GM12878 (cell line): ENCODE measurements around the gene ECEL1.

Source experiments
- BCLAF1 ChIP-seq: fragments of 450-650 bp; IDR thresholded peaks from 2 replicates; pipeline ENCODE4 v1.6.1; 2017; ENCODE audit warnings: antibody characterized with exemption, mild to moderate bottlenecking, moderate library complexity
- CHD1 ChIP-seq: IDR thresholded peaks from 2 replicates; pipeline ENCODE4 v1.6.1; 2012; ENCODE audit warnings: low read depth, low read length, improper control_type of control experiment
- CTCF ChIP-seq, 3 experiments: IDR thresholded peaks in 2 of 3; conservative IDR thresholded peaks in 1 of 3; 2 replicates each; pipeline ENCODE4 v1.5.1; 2011; ENCODE audit warnings: low read depth in 3 of 3, low read length in 3 of 3, mild to moderate bottlenecking in 3 of 3, control low read depth in 2 of 3, moderate library complexity in 2 of 3, inconsistent platforms in 1 of 3, mixed read lengths in 1 of 3; ENCODE audit not compliant: control insufficient read depth in 2 of 3, insufficient read depth in 1 of 3; ENCODE audit errors: extremely low read depth in 1 of 3
- EP300 ChIP-seq, 2 experiments: fragments of 150-350 bp in 1 of 2; IDR thresholded peaks; 2 replicates each; pipeline ENCODE4 v1.6.1; 2011 to 2012; ENCODE audit warnings: low read depth in 2 of 2, low read length in 2 of 2, borderline replicate concordance in 1 of 2, improper control_type of control experiment in 1 of 2, inconsistent platforms in 1 of 2; ENCODE audit not compliant: control insufficient read depth in 1 of 2
- ESRRA ChIP-seq: IDR thresholded peaks from 2 replicates; pipeline ENCODE4 v1.6.1; 2012; ENCODE audit warnings: mild to moderate bottlenecking, low read length, improper control_type of control experiment
- POLR2A ChIP-seq: IDR thresholded peaks from 2 replicates; pipeline ENCODE4 v1.6.1; 2011; ENCODE audit warnings: low read depth, mild to moderate bottlenecking, low read length
- POLR2AphosphoS2 ChIP-seq: IDR thresholded peaks from 2 replicates; pipeline ENCODE4 v1.6.1; 2011; ENCODE audit warnings: low read depth, mild to moderate bottlenecking, low read length, improper control_type of control experiment, moderate library complexity
- RAD21 ChIP-seq: IDR thresholded peaks from 2 replicates; pipeline ENCODE4 v1.6.1; 2011; ENCODE audit warnings: mild to moderate bottlenecking, low read depth, low read length, moderate library complexity; ENCODE audit not compliant: insufficient read depth
- REST ChIP-seq: IDR thresholded peaks from 2 replicates; pipeline ENCODE4 v1.6.1; 2012; ENCODE audit warnings: mild to moderate bottlenecking, low read depth, low read length
- TBL1XR1 ChIP-seq: IDR thresholded peaks from 2 replicates; pipeline ENCODE4 v1.6.1; 2012; ENCODE audit warnings: low read depth, low read length, improper control_type of control experiment
- ZZZ3 ChIP-seq: IDR thresholded peaks from 2 replicates; pipeline ENCODE4 v1.6.1; 2011; ENCODE audit warnings: low read depth; ENCODE audit not compliant: control insufficient read depth, insufficient read length

- TF ChIP-seq RAD21 = no peak
- TF ChIP-seq CTCF (IDR thresholded peaks at IDR 0.05 in 2 of 3, conservative IDR thresholded peaks at IDR 0.05 in 1 of 3; ENCODE audit: control insufficient read depth in 2 of 3, extremely low read depth in 1 of 3, insufficient read depth in 1 of 3, low read depth in 3 of 3, low read length in 3 of 3) = no peak
- TF ChIP-seq TBL1XR1 = no peak
- no peak for TF ChIP-seq POLR2A
- no peak for TF ChIP-seq POLR2AphosphoS2
- TF ChIP-seq REST = no peak
- no peak for TF ChIP-seq EP300 (IDR thresholded peaks at IDR 0.05; ENCODE audit: borderline replicate concordance in 1 of 2, control insufficient read depth in 1 of 2, low read depth in 2 of 2, low read length in 2 of 2)
- TF ChIP-seq CHD1 = no peak
- no peak for TF ChIP-seq ZZZ3
- TF ChIP-seq ESRRA = no peak
- TF ChIP-seq BCLAF1 = no peak
These were observed 30.3 kb downstream of the ECEL1 start for GRCh38 chr2:232457121-232458011.
